ENCODE data around the gene CNTN5. TPM values are rescaled to one million over a fixed set of nuclear protein-coding genes. Genes with fewer than 3 reads are reported as not detected.

Gene CNTN5
- polyA plus RNA-seq, 1 of the 3 experiments (the other 2 are of a cell fraction) = not detected

GRCh38 chr11:99571094-99571493 lies 550.3 kb downstream of the CNTN5 start (continued):
- TF ChIP-seq CTCF (IDR thresholded peaks at IDR 0.05) = no peak
- TF ChIP-seq NFIC (IDR thresholded peaks at IDR 0.05; ENCODE audit: borderline replicate concordance) = no peak
- no peak for TF ChIP-seq RCOR1 (IDR thresholded peaks at IDR 0.05; ENCODE audit: low read length)
- TF ChIP-seq YY1 (IDR thresholded peaks at IDR 0.05; ENCODE audit: low read depth) = no peak

- ChIA-PET CTCF (no interaction called here), POLR2A (no interaction called here)
- H2AFZ ChIP-seq (ENCODE audit: low read depth) = no peak overlapping the region
- no peaks in the 10 kb centered on the region for H3K79me2 ChIP-seq (ENCODE audit: insufficient read depth)
- TF ChIP-seq USF2 (IDR thresholded peaks at IDR 0.05; ENCODE audit: borderline replicate concordance, low read depth, low read length) = no peak
- no peak for TF ChIP-seq FOXJ3 (CRISPR knock-in tag; IDR thresholded peaks at IDR 0.05)
- no peak for TF ChIP-seq EZH2phosphoT487 (IDR thresholded peaks at IDR 0.05; ENCODE audit: borderline replicate concordance, low read depth)
- no peak for TF ChIP-seq ZBTB33 (IDR thresholded peaks at IDR 0.05; ENCODE audit: borderline replicate concordance, low read depth)
- TF ChIP-seq GABPA (IDR thresholded peaks at IDR 0.05; ENCODE audit: low read depth) = no peak
- TF ChIP-seq RAD21 (IDR thresholded peaks at IDR 0.05; ENCODE audit: low read length) = no peak
- no peak for TF ChIP-seq TAF1 (IDR thresholded peaks at IDR 0.05; ENCODE audit: borderline replicate concordance, low read depth, low read length)
- TF ChIP-seq GATA2 (CRISPR knock-in tag; IDR thresholded peaks at IDR 0.05) = no peak
- TF ChIP-seq ELF1 (IDR thresholded peaks at IDR 0.05) = no peak
- no peak for TF ChIP-seq JUND (IDR thresholded peaks at IDR 0.05)
- no peak for TF ChIP-seq SMC3 (IDR thresholded peaks at IDR 0.05; ENCODE audit: low read depth, low read length)
- no peak for TF ChIP-seq FOXM1 (IDR thresholded peaks at IDR 0.05; ENCODE audit: low read depth)
- TF ChIP-seq NFIC (IDR thresholded peaks at IDR 0.05; ENCODE audit: borderline replicate concordance) = no peak
- no peaks in the 10 kb centered on the region for H3K4me1 ChIP-seq (ENCODE audit: control insufficient read depth in 1 of 2, insufficient read depth in 2 of 2, low read depth in 1 of 2, low read length in 1 of 2)
- no peaks in the 10 kb centered on the region for H3F3A ChIP-seq (replicated peaks; ENCODE audit: insufficient read depth)
- no peaks in the 10 kb centered on the region for H4K20me1 ChIP-seq (ENCODE audit: insufficient read depth)
- no peak overlapping the region for H3K4me3 ChIP-seq (ENCODE audit: low read depth in 2 of 2, low read length in 1 of 2)
- DNase-seq = no peak
- no peak overlapping the region for H3K27ac ChIP-seq (ENCODE audit: low read depth in 2 of 2, low read length in 1 of 2)
- H3K9me3 ChIP-seq = no peaks in the 10 kb centered on the region
- no peaks in the 10 kb centered on the region for H3K27me3 ChIP-seq (ENCODE audit: insufficient read depth)
- H3K4me2 ChIP-seq = no peak overlapping the region
- H3K9me2 ChIP-seq = no peaks in the 10 kb centered on the region
- no peaks in the 10 kb centered on the region for H3K36me3 ChIP-seq (replicated peaks in 1 of 2; ENCODE audit: control insufficient read depth in 1 of 2, insufficient read depth in 2 of 2, low read length in 1 of 2)
- H3K9ac ChIP-seq = no peak overlapping the region
These were observed 564.1 kb downstream of the CNTN5 start for GRCh38 chr11:99584830-99585229.

Data from SK-N-SH (cell line).